Stomach (tissue), 4 donors: ENCODE measurements around the gene WDR86.

Source experiments
- CTCF ChIP-seq, 7 experiments: fragments of 450-650 bp in 4 of 7; fragments of 200-600 bp in 3 of 7; sonication (generic) in 3 of 7; IDR thresholded peaks; one replicate each; pipeline ENCODE4 v1.5.1; 2016 to 2019; ENCODE audit warnings: antibody characterized with exemption in 7 of 7, control low read depth in 2 of 7, mild to moderate bottlenecking in 1 of 7
- POLR2A ChIP-seq, 4 donors: fragments of 450-650 bp; IDR thresholded peaks; one replicate each; pipeline ENCODE4 v1.6.1; 2016; ENCODE audit warnings: antibody characterized with exemption in 4 of 4, control low read depth in 2 of 4, mild to moderate bottlenecking in 1 of 4, moderate library complexity in 1 of 4

GRCh38 chr7:151437866-151438516, 28.2 kb upstream of the WDR86 start:
- TF ChIP-seq CTCF (IDR thresholded peaks at IDR 0.05) = no peak
- TF ChIP-seq POLR2A (IDR thresholded peaks at IDR 0.05) = no peak
